PC-3 (cell line): ENCODE measurements around the gene SUGCT. TPM values are rescaled to one million over a fixed set of nuclear protein-coding genes. Genes with fewer than 3 reads are reported as not detected.
A peak's percentile ranks its signal among the peaks of the same experiment; 100 is the strongest.

Experiments
- ATAC-seq: fragments of 200-7000 bp; cut with Tn5 transposase; 2 replicates; pipeline ENCODE4 v1.9.1; 2020; ENCODE audit warnings: mild to moderate bottlenecking, moderate library complexity
- BruUV-seq: library from RNA; stranded (reverse); fragments of 400-500 nt; replicated peaks from 2 replicates; lab custom pipeline; 2021; lab: Mats Ljungman, UMichigan
- CTCF ChIA-PET: fragments of 300-600 bp; sonication (Branson Sonifier 250); formaldehyde crosslinking; loops from one replicate; lab custom pipeline; 2022; ENCODE audit warnings: antibody characterized with exemption; lab: Charles Lee
- POLR2A ChIA-PET: fragments of 300-600 bp; sonication (Branson Sonifier 250); formaldehyde crosslinking; loops from one replicate; lab custom pipeline; 2022; ENCODE audit warnings: antibody characterized with exemption; ENCODE audit not compliant: unreplicated experiment; lab: Charles Lee
- DNase-seq: peaks from one replicate; pipeline ENCODE4 v3.0.0-alpha.2; 2015
- H2AFZ ChIP-seq: fragments of 300-600 bp; sonication (generic); 2 replicates; pipeline ENCODE4 v1.6.0; 2016; ENCODE audit warnings: antibody characterized with exemption, low read length
- H3F3A ChIP-seq: fragments of 300-600 bp; sonication (generic); one replicate; pipeline ENCODE4 v1.6.0; 2017; ENCODE audit warnings: antibody characterized with exemption, low read length, control low read depth, mild to moderate bottlenecking; ENCODE audit not compliant: unreplicated experiment
- H3K27ac ChIP-seq: fragments of 300-600 bp; sonication (generic); 2 replicates; pipeline ENCODE4 v1.5.1; 2016; ENCODE audit warnings: mild to moderate bottlenecking, low read length
- H3K27me3 ChIP-seq: fragments of 300-600 bp; sonication (generic); 2 replicates; pipeline ENCODE4 v1.6.1; 2016; ENCODE audit warnings: low read length, mixed read lengths
- H3K36me3 ChIP-seq: fragments of 300-600 bp; sonication (generic); 2 replicates; pipeline ENCODE4 v1.6.1; 2016; ENCODE audit warnings: low read depth, mixed run types, low read length, mixed read lengths
- H3K4me1 ChIP-seq: fragments of 300-600 bp; sonication (generic); 2 replicates; pipeline ENCODE4 v1.5.1; 2016; ENCODE audit warnings: low read length; ENCODE audit not compliant: insufficient read depth
- H3K4me2 ChIP-seq: fragments of 300-600 bp; sonication (generic); 2 replicates; pipeline ENCODE4 v1.6.0; 2016; ENCODE audit warnings: low read length
- H3K4me3 ChIP-seq: fragments of 300-600 bp; sonication (generic); 2 replicates; pipeline ENCODE4 v1.5.1; 2016; ENCODE audit warnings: mild to moderate bottlenecking, low read length, mixed read lengths
- H3K79me2 ChIP-seq: fragments of 300-600 bp; sonication (generic); 2 replicates; pipeline ENCODE4 v1.6.1; 2017; ENCODE audit warnings: low read length, mixed read lengths
- H3K9ac ChIP-seq: fragments of 300-600 bp; sonication (generic); 2 replicates; pipeline ENCODE4 v1.6.0; 2016; ENCODE audit warnings: mild to moderate bottlenecking, low read length
- H3K9me2 ChIP-seq: fragments of 300-600 bp; sonication (generic); replicated peaks from 2 replicates; pipeline ENCODE4 v1.6.1; 2016; ENCODE audit warnings: mixed run types, low read length, mixed read lengths
- H3K9me3 ChIP-seq: fragments of 300-600 bp; sonication (generic); 2 replicates; pipeline ENCODE4 v1.6.1; 2016; ENCODE audit warnings: low read length, mixed read lengths
- H4K20me1 ChIP-seq: fragments of 300-600 bp; sonication (generic); 2 replicates; pipeline ENCODE4 v1.6.1; 2016; ENCODE audit warnings: low read length, mixed read lengths
- EZH2 ChIP-seq: fragments of 300-600 bp; sonication (generic); IDR thresholded peaks from one replicate; pipeline ENCODE4 v1.6.1; 2017; ENCODE audit warnings: antibody characterized with exemption, mild to moderate bottlenecking, low read length; ENCODE audit not compliant: unreplicated experiment
- EZH2phosphoT487 ChIP-seq: fragments of 300-600 bp; sonication (generic); IDR thresholded peaks from 2 replicates; pipeline ENCODE4 v1.6.1; 2018; ENCODE audit warnings: mild to moderate bottlenecking, antibody characterized with exemption, low read length, borderline replicate concordance
- intact Hi-C: fragments of 100-400 bp; cut with micrococcal nuclease; formaldehyde crosslinking; loops from 2 replicates; pipeline ENCODE4 v1.9.0; 2023
- total RNA-seq: library from RNA; depleted of rRNA; stranded (reverse); fragments of >200 nt; gene quantifications from 2 replicates; pipeline ENCODE4 v1.2.3, GENCODE V29; 2014
- TF ChIP-seq, protein P1 (sequence below): fragments of 300-600 bp; sonication (generic); conservative IDR thresholded peaks from 2 replicates; pipeline ENCODE4 v1.5.1; 2017; ENCODE audit warnings: antibody characterized with exemption, low read depth, mild to moderate bottlenecking, low read length

SUGCT gene
- total RNA-seq, 1 experiment from 2014 or later, result 2.9 TPM

DNA sequence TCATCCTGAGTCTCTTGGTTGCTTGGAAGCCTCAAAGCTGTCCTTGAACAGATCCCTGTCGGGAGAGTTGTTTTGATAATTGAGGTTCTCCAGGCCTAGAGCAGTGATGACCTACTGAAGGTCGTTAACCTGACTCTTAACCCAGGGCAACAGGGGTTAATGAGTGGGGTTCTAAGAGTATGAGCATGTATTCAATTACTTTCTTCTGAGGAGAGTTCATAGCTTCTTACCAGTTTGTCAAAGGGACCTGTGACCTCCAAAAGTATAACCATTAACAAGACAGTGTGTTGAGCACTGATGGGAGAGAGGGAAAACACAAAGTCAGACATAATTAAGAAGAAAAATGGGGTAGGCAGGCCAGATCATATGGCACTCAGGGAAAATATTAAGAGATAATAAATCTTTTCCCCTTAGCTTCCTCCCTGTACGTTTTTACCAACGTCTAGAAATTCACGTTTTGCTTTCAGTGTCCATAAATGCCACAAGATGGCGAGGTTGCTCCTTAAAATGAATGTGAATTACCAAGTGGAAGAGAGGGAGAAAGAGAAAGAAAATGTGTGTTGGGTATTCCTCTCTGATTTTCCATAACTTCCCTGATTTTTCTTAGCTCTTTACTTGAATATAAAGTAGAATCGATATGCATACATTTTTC lies 97.6 kb downstream of the SUGCT start:
- H3K79me2 ChIP-seq, result no peaks in the 10 kb centered on the region
- no peaks in the 10 kb centered on the region for H4K20me1 ChIP-seq
- H3K9ac ChIP-seq, result no peak overlapping the region
- H3K4me2 ChIP-seq, result no peak overlapping the region
- intact Hi-C loops, result loop anchor here (1.0 to 10.0 kb wide), 7 partner anchors 75 to 1710 kb away; partner anchors contain the start of gene INHBA
- ATAC-seq (peak; percentile 84), DNase-seq (peak; percentile 77)
- no peak overlapping the region for H3K27ac ChIP-seq
- H2AFZ ChIP-seq, result peak overlapping the region; percentile 79; the same call in 1 of the 2 replicates
- H3K4me1 ChIP-seq, result no peaks in the 10 kb centered on the region
- no peaks in the 10 kb centered on the region for H3K9me2 ChIP-seq
- BruUV-seq, result no TSS peak
- TF ChIP-seq, protein P1, sequence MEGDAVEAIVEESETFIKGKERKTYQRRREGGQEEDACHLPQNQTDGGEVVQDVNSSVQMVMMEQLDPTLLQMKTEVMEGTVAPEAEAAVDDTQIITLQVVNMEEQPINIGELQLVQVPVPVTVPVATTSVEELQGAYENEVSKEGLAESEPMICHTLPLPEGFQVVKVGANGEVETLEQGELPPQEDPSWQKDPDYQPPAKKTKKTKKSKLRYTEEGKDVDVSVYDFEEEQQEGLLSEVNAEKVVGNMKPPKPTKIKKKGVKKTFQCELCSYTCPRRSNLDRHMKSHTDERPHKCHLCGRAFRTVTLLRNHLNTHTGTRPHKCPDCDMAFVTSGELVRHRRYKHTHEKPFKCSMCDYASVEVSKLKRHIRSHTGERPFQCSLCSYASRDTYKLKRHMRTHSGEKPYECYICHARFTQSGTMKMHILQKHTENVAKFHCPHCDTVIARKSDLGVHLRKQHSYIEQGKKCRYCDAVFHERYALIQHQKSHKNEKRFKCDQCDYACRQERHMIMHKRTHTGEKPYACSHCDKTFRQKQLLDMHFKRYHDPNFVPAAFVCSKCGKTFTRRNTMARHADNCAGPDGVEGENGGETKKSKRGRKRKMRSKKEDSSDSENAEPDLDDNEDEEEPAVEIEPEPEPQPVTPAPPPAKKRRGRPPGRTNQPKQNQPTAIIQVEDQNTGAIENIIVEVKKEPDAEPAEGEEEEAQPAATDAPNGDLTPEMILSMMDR, result peak; percentile 73
- TF ChIP-seq EZH2 (no peak), EZH2phosphoT487 (no peak)
- H3K27me3 ChIP-seq, result no peaks in the 10 kb centered on the region
- no peaks in the 10 kb centered on the region for H3K36me3 ChIP-seq
- no peaks in the 10 kb centered on the region for H3K9me3 ChIP-seq
- ChIA-PET POLR2A (no interaction called here), CTCF (interaction anchor here (0.6 to 1.2 kb wide), 6 partner anchors 78 to 1500 kb away, joined by 3 to 9 read pairs (median 4); no protein-coding TSS in a partner anchor)
- H3F3A ChIP-seq, result no peaks in the 10 kb centered on the region
- H3K4me3 ChIP-seq, result no peak overlapping the region

DNA sequence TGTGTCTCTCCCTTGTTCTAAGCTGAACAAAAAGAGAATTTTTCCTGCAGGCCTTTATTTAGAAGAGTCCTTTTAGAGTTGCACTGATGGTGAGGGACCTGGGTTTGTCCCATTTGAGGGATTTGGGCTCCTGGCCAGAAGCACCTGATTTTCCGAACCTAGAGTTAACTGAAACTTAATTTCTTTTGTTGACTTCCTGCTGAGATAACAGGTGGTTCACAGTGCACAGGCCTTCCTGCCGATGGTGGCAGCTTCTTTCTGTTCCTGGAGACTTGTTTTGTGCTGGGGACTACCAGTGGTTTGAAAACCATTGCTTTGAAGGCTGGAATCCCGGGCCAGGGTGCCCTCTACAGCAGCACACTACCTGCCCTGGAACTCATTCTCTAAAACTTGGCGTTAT lies 99.2 kb downstream of the SUGCT start:
- ATAC-seq, result no peak
- ChIA-PET CTCF (interaction anchor here (0.5 kb wide), 1 partner anchor 222 kb away, joined by 3 read pairs; no protein-coding TSS in a partner anchor), POLR2A (no interaction called here)

More for the DNA sequence above, 99.2 kb downstream of the SUGCT start:
- no peak overlapping the region for H3K9ac ChIP-seq
- H3K9me2 ChIP-seq, result no peaks in the 10 kb centered on the region
- no TSS peak for BruUV-seq
- no peaks in the 10 kb centered on the region for H3K79me2 ChIP-seq
- no peaks in the 10 kb centered on the region for H3K4me1 ChIP-seq
- H3K9me3 ChIP-seq, result no peaks in the 10 kb centered on the region
- no peak for DNase-seq
- no peaks in the 10 kb centered on the region for H3K27me3 ChIP-seq
- H3K4me2 ChIP-seq, result no peak overlapping the region
- no peak overlapping the region for H2AFZ ChIP-seq
- TF ChIP-seq, protein P1, result no peak
- TF ChIP-seq EZH2phosphoT487 (no peak), EZH2 (no peak)
- no peak overlapping the region for H3K4me3 ChIP-seq
- H3F3A ChIP-seq, result no peaks in the 10 kb centered on the region
- no peaks in the 10 kb centered on the region for H4K20me1 ChIP-seq
- no peak overlapping the region for H3K27ac ChIP-seq
- H3K36me3 ChIP-seq, result no peaks in the 10 kb centered on the region
- intact Hi-C loops, result loop anchor here (5.0 to 10.0 kb wide), 5 partner anchors 73 to 1708 kb away; partner anchors contain the start of gene INHBA
